Inferior parietal cortex (tissue), 1 donor: ENCODE data around the gene CREB3L2.

ENCODE experiments used
- DNase-seq: peaks from one replicate; pipeline ENCODE4 v3.0.0-alpha.2; 2016; ENCODE audit errors: extremely low spot score

CREB3L2 gene

DNA sequence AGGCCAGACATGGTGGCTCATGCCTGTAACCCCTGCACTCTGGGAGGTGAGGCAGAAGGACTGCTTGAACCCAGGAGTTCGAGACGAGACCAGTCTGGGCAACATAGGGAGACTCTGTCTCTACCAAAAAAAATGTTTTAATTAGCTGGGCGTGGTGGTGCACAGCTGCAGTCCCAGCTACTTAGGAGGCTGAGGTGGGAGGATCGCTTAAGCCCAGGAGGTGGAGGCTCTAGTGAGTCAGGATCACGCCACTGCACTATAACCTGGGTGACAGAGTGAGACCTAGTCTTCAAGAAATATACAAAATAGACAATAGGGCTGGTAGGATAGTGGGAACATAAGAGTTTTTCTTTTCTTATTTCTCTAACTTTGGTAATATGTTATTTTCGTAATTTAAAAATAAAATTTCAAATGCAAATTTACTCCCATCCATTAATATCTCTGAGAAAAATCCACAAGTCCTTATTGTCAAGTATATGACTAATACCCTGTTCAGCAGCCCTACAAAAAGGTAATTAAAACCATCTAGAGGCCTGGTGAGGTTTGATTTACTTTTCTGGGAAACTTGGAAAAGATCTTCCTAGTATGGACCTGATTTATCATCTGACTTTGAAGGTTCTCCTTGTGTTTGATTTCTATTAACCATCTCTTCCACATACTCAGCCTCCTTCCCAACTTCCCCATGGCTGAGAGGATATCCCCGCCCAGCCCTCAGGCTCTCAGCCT lies 50.0 kb downstream of the CREB3L2 start:
- no peak for DNase-seq

DNA sequence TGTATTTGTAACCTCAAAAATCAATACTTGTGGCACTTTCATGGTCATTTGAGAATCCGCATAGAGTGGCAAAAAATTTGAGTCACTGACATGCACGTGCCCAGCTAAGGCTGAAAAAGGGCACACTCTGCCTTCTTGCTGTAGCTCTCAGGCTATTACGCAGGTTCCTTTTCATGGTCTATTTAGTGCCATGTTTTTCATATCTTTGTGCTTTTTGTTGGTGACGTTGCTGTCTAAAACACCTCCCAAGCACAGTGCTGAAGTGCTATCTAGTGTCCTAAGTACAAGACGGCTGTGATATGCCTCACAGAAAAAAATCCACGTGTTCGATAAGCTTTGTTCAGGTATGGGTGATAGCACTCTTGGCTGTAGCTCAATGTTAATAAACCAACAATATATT lies 50.9 kb downstream of the CREB3L2 start:
- no peak for DNase-seq

- no peak for DNase-seq
These were observed 51.6 kb downstream of the CREB3L2 start for GRCh38 chr7:137950263-137950621.

- DNase-seq = no peak
These were observed 52.2 kb downstream of the CREB3L2 start for GRCh38 chr7:137949416-137950262.

DNA sequence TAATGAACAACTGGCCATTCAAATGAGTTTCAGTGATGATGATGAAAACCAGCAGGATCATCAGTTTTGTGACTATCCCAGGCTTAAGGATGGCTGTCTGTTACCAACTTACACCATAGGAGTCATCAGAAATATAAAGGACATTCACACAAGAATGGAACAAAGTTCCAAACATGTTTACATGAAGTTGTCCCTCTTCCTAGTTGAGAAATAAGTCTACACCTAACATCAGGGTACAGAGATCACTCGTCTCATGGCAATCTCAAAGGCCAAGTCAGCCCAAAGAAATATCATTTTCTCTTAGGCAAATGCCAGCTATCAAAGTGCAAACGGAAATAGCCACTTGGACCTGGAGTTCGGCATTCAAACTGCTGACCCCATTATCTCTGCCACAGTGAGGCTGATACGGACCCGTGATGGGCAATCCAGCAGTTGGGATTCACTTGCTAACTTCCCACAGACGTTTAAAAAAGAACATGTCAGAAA lies 53.0 kb downstream of the CREB3L2 start:
- no peak for DNase-seq

GRCh38 chr7:137948083-137948844 lies 53.6 kb downstream of the CREB3L2 start:
- DNase-seq = no peak

DNA sequence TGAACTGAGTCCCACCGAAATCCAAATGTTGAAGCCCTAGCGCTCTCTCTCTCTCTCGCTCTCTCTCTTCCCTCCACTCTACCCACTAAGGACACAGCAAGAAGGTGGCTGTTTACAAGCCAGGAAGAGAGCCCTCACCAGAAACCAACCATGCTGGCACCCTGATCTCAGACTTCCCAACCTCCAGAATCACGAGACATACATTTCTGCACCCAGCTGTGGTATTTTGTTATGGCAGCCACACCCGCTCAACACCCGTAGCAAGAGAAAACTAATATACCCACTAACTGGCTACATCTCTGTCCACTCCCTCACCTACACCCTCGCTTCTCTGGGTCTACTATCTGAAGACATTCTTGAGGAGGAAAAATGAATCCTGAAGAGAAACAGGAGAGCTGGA lies 54.8 kb downstream of the CREB3L2 start:
- no peak for DNase-seq

DNA sequence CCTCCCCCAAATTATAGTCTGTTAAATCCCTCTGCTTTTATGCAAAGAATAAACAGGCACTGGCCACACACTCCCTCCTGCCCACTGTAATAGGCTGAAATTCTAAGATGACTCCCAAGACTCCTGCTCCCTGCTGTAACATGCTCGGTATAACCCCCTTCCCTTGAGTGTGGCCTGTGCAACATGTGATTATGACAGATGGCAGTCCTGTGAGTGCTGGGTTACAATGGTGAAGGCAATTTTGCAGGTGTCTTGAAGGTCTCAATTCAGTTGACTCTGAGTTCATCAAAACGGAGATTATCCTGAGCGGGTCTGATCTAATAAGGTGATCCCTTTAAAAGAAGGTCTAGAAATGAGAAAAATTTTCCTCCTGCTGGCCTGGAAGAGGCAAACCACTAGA lies 55.9 kb downstream of the CREB3L2 start:
- DNase-seq = no peak

DNA sequence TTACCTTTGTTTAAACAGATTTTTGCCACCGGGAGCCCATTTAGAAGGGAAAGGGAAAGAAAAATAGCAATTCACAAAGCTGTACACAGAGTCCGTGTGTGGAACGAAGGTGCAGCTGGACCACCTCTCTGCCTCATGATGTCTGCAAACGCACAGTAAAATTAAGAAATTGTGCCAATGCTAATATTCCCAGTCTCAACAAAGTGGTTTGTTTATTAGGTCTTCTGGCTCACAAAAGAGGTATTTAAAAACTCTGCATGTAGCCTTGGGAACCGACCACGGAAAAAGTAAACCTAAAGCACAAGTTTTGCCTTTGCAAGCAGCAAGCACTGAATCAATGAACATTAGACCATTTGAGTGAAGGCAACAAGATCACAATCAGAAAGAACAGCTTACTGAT lies 57.7 kb downstream of the CREB3L2 start:
- DNase-seq = no peak

- no peak for DNase-seq
These were observed 58.7 kb downstream of the CREB3L2 start for GRCh38 chr7:137943132-137943551.

- DNase-seq = no peak
These were observed 59.3 kb downstream of the CREB3L2 start for GRCh38 chr7:137942484-137943115.

DNA sequence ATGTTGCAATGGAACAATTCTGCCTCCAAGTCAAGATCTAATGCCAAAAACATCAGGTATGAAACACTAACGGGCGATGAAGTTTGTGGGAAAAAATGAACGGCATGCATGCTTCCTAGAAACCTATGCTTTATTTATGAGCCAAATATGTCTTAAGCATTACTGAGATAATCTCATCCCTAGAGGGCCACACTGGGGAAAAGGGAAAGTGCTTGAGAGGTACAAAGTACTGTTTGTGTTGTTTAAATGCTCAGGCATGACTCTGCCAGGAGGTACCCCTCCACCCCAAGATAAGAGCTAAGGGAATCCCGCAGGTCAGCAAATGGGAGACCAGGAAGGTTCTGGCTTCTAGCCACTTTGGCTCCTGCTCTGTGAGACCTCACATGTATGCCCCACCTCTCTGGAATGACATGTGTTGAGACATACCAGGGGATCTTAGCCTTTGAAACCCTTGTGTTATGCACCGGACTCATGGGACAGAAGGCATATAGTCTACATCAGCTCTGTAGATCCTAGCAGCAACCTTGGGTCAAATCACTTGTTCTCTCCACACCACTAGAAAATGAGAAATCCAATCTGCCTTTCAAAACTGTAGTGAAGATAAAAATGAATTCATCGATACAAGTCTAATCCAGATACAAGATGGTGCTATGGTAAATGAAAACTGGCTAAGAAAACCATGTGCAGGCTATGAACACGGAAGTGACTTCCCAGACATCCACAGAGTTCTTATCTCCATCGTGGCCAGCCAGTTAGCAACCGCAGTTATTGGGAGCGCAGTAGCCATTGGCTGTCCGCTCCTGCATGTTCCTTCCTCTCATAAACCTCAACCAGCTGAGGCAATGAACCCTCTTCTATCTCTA lies 61.0 kb downstream of the CREB3L2 start:
- DNase-seq = no peak

- no peak for DNase-seq
These were observed 61.7 kb downstream of the CREB3L2 start for GRCh38 chr7:137940218-137940617.

DNA sequence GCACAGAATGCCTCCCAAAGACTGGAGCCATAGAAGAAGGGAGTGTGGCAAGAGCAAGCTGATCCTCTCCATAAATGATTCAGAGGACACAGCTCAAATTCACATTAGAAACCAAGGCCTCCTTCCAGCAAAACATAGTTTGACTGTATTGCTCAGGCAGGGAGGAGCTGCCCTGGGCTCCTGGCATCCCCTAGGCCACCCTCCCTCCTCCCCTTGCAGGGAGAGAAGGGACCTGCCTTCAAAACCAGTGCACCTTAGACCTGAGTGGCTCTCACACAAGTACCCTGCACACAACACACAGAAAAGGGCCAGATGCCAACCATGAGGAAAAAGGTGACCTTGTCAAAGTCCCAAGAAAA lies 64.7 kb downstream of the CREB3L2 start:
- DNase-seq = no peak

DNA sequence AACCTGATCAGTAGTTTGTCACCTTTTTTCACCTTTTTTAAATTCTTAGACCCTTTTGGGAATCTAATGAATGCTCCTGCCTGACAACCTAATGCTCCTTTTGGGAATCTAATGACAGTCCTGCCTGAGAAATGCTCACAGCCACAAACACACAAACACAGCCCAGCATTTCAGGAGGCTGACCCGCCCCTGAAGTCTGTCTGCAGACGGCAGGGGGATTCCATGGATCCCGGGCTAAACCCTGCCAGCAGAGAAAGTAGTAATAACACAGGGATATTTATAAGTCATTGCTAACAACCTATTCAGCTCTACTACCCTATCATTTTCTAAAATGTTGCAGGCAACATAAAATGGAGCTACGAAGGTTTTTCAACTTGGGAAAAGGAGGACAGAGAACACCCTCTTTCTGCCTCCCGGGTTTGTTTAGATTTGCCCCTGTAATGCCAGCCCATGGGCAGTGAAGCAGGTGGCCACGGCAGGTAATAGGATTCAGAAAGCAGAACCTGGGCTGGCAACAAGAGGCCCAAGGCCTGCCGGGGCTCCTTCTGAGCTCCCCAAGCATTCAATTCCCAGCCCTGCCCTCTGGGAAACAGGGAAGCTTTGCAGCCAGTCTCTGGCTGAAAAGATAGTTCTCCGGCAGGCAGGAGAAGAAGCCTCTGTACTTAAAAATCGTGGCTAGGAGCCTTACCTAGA lies 65.2 kb downstream of the CREB3L2 start:
- no peak for DNase-seq

DNA sequence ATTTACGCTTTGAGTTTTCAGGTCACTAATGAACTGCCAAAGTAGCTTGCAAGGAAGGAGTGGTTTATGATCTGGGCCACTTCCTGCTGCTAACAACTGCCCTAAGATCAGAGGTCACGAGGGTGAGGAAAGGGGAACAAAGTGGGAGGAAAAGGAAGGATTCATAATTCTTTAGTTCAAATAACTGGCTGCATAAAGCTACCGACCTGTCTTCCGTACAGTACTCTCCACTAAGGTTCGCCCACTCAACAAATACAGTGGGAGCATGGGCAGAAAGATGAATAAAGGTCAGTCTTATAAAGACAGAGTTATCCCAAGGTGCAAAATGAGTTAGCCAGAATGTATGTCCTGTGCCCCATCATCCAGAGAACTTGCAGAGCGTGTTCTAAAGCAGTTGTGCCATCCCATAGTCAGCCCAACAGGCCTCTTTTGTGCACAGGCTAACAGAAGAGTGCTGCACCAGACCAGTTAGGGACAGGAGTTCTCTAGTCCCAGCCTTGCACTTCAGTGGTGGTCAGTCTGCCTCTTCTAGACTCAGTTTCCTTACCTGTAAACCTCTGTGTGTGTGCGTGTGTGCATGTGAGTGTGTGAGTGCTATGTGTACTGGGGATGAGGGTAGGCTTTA lies 65.9 kb downstream of the CREB3L2 start:
- no peak for DNase-seq

- no peak for DNase-seq
These were observed 66.7 kb downstream of the CREB3L2 start for GRCh38 chr7:137934941-137935883.

DNA sequence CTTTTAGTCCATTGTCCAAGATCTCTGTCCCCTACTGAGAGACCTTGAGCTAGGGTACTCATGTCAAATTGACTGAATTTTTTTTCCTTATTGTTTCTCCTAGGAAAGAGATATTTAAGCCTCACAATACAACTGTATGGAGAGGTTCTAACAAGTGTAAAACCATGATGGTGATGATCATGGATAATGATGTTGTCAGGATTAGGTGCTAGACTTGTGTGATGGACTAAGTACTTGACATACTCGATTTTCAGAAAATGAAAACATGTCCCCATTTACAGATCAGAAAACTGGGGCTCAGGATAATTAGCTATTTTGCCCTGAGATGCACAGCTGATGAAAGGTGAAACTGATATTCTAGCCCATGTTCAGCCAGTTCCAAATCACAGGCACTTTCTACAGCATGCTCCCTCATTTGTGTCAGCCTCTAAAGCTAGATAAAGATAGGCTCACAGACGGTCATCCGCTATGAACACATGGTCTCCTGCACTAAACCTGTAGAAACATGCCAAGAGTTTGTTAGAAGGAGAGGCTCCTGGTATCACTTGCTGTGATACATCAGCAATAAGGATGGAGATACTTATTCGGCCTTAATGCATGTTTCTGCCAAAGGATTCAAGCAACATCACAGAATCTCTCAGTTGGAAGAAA lies 67.6 kb downstream of the CREB3L2 start:
- DNase-seq = no peak
